Measurements from ENCODE around the gene TMEM106C.

DNA sequence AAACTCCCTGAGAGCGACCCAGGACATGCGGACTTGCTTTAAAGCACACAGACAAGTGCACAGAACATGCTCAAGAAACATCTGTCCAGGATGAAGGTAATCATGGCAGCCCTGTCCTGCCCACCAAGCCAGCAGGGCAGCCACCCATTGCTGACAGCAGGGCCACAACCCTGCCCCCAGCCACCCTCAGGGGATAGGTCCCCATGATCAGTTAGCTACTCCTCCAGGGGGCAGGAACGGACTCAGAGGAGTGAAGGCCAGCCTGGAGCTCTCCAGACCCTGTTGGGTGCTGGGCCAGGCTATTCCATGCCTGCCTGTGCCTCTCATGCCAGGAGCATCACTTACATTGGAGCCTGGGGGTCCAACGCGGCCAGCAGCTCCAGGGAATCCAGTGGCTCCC lies 15.8 kb downstream of the TMEM106C start:
- TF ChIP-seq SIN3A (IDR thresholded peaks at IDR 0.05; ENCODE audit: borderline replicate concordance, insufficient read depth, low read length), result no peak
- no peak for TF ChIP-seq TAF1 (IDR thresholded peaks at IDR 0.05; ENCODE audit: borderline replicate concordance, insufficient read depth, low read length)
- TF ChIP-seq POLR2AphosphoS5 (IDR thresholded peaks at IDR 0.05; ENCODE audit: low read depth, low read length), result no peak

All from PFSK-1 (cell line).